Rectal smooth muscle tissue (tissue), 1 donor: ENCODE measurements around the gene SLF2.
"Not testable (repeated sequence)": the region's sequence is repeated elsewhere in the genome, so short reads cannot be mapped to it uniquely, and the experiment has no call there.

Experiments
- H3K27ac ChIP-seq: one replicate; pipeline ENCODE4 v1.7.0; 2013; ENCODE audit warnings: low read depth, low read length, inconsistent platforms
- H3K27me3 ChIP-seq: one replicate; pipeline ENCODE4 v1.7.0; 2013; ENCODE audit warnings: low read length; ENCODE audit not compliant: control insufficient read depth, insufficient read depth
- H3K36me3 ChIP-seq: one replicate; pipeline ENCODE4 v1.7.0; 2013; ENCODE audit warnings: low read length; ENCODE audit not compliant: control insufficient read depth, insufficient read depth
- H3K4me1 ChIP-seq: one replicate; pipeline ENCODE4 v1.7.0; 2013; ENCODE audit warnings: low read length; ENCODE audit not compliant: control insufficient read depth, insufficient read depth
- H3K4me3 ChIP-seq: one replicate; pipeline ENCODE4 v1.7.0; 2013; ENCODE audit warnings: low read length
- H3K9ac ChIP-seq: one replicate; pipeline ENCODE4 v1.7.0; 2013; ENCODE audit warnings: low read length

The SLF2 gene

GRCh38 chr10:100972115-100972903 lies 59.5 kb downstream of the SLF2 start:
- peaks cover 3% of the 10 kb centered on the region for H3K4me1 ChIP-seq
- H3K4me3 ChIP-seq, result no peak overlapping the region
- H3K9ac ChIP-seq, result no peak overlapping the region
- H3K27ac ChIP-seq, result no peak overlapping the region
- H3K27me3 ChIP-seq, result no peaks in the 10 kb centered on the region
- H3K36me3 ChIP-seq, result peaks cover 4% of the 10 kb centered on the region

DNA sequence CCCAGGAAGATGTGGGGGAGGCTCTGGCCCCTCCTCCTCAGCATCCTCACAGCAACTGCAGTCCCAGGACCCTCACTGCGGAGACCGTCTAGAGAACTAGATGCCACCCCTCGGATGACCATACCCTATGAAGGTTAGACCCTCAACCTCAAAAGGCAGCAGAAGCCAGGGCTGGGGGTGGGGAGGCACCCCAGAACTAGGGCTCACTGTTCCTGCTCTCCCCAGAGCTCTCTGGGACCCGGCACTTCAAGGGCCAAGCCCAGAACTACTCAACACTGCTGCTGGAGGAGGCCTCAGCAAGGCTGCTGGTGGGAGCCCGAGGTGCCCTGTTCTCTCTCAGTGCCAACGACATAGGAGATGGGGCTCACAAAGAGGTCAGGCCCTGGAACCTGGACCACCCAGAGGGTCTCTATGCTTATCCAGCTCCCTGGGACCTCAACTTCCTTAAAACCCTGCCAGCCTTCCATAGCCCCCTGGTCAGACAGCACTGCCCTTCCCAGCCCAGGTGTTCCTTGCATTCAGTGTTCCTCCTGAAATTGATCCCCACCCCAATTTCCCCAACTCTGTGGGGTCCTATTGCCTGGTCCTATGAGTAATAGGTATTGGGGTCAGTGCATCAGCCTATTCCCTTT lies 60.3 kb downstream of the SLF2 start:
- H3K27ac ChIP-seq, result no peak overlapping the region
- H3K4me1 ChIP-seq, result peaks cover 3% of the 10 kb centered on the region
- H3K27me3 ChIP-seq, result no peaks in the 10 kb centered on the region
- no peak overlapping the region for H3K9ac ChIP-seq
- peaks cover 4% of the 10 kb centered on the region for H3K36me3 ChIP-seq
- no peak overlapping the region for H3K4me3 ChIP-seq

DNA sequence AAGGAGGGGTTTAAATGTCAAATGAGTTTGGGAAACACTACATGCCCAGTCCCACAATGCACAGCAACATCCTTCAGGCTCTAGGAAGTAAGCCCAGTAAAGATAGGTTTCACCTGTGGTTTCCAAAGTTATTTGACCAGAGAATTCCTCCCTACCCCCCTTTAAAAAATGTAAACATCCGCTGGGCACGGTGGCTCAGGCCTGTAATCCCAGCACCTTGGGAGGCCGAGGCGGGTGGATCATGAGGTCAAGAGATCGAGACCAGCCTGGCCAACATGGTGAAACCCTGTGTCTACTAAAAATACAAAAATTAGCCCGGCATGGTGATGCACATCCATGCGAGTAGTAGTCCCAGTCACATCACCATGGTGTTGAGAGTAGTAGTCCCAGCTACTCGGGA lies 62.6 kb downstream of the SLF2 start:
- H3K27me3 ChIP-seq, H3K9ac ChIP-seq, H3K4me3 ChIP-seq, H3K4me1 ChIP-seq, H3K27ac ChIP-seq: not testable (repeated sequence)
- H3K36me3 ChIP-seq, result peaks cover 17% of the 10 kb centered on the region

DNA sequence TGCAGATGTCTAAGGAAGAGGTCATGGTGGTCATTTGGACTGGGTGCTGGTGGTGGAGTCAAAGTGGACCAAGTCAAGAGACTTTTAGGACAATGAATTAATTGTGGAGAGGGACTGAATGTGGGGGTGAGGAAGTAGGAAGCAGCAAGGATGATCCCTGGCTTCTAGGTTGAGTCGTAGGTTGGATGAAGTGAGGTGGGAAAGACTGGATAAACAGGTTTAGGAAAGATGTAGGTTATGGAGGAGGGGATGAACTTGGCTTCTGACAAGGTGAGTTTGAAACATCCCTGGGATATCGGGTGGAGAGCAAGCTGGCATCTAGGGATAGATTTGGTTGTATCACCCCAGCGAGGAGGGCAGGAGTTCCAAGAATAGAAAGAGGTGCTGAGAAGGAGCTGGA lies 64.1 kb downstream of the SLF2 start:
- H3K4me3 ChIP-seq, result no peak overlapping the region
- no peaks in the 10 kb centered on the region for H3K4me1 ChIP-seq
- H3K27ac ChIP-seq, result no peak overlapping the region
- no peaks in the 10 kb centered on the region for H3K27me3 ChIP-seq
- peaks cover 24% of the 10 kb centered on the region for H3K36me3 ChIP-seq
- H3K9ac ChIP-seq, result no peak overlapping the region

DNA sequence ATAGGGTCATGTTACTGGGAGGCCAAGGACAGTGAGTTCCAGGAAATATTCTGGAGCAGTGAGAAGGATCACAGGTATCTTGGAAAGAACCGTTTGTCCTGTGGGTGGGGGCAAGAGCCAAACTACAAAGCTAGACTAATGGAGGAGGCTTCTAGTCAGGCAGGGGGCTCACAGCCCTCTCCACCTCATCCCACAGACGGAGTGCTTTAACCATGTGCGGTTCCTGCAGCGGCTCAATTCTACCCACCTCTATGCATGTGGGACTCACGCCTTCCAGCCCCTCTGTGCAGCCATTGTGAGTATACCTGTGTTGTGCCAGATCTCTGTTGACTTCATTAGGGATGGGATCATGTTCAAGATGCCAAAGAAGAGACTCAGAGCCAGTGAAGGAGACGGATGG lies 64.7 kb downstream of the SLF2 start:
- Histone ChIP-seq H3K4me1 (no peaks in the 10 kb centered on the region), H3K36me3 (peaks cover 24% of the 10 kb centered on the region), H3K27me3 (no peaks in the 10 kb centered on the region), H3K9ac (no peak overlapping the region), H3K27ac (no peak overlapping the region), H3K4me3 (no peak overlapping the region)

DNA sequence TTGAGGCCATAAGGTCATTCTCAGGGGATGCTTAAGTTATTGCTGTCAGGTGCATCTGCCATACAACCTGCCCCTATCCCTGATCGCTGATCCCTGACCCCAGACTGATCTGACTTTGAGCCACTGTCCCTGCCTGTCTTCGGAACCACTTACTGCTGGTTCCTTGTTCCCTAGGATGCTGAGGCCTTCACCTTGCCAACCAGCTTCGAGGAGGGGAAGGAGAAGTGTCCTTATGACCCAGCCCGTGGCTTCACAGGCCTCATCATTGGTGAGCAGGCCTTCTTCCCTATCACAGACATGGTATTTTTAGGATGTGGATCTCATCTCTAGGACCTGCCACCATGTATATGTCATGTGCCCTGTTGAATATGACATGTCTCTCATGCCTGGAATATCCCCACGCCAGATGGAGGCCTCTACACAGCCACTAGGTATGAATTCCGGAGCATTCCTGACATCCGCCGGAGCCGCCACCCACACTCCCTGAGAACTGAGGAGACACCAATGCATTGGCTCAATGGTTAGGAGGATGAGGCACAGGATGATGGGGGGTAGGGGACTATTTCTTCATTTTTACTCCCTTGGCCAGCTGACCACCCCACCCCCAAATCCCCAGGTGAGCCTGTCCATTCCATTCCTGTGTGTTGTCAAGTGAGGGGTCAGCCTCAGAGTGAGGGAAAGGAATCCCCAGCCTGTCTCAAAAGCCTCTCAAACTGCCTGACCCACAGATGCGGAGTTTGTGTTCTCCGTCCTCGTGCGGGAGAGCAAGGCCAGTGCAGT lies 65.5 kb downstream of the SLF2 start:
- Histone ChIP-seq H3K36me3 (peaks cover 24% of the 10 kb centered on the region), H3K4me1 (no peaks in the 10 kb centered on the region), H3K9ac (no peak overlapping the region), H3K4me3 (no peak overlapping the region), H3K27me3 (no peaks in the 10 kb centered on the region), H3K27ac (no peak overlapping the region)

DNA sequence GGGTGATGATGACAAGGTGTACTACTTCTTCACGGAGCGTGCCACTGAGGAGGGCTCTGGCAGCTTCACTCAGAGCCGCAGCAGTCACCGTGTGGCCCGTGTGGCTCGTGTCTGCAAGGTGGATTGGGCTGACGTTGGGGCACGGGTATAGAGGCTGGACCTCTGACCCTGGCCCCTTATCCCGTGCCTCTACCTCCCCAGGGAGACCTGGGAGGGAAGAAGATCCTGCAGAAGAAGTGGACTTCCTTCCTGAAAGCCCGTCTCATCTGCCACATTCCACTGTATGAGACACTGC lies 66.1 kb downstream of the SLF2 start:
- Histone ChIP-seq H3K36me3 (peaks cover 24% of the 10 kb centered on the region), H3K27ac (no peak overlapping the region), H3K9ac (no peak overlapping the region), H3K4me3 (no peak overlapping the region), H3K27me3 (no peaks in the 10 kb centered on the region), H3K4me1 (no peaks in the 10 kb centered on the region)

DNA sequence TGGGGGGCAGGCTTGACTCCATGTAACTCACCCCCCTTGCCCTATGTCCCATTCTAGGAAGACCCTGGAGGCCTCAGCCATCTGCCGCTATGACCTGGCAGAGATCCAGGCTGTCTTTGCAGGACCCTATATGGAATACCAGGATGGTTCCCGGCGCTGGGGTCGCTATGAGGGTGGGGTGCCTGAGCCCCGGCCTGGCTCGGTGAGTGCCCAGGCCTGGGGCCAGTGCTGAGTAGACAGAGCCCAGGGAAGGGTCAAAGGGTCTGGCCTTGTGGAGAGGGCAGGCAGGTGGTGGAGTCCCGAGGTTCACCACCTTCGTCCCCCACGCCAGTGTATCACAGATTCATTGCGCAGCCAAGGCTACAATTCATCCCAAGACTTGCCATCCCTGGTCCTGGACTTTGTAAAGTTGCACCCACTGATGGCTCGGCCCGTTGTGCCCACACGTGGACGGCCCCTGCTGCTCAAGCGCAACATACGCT lies 67.1 kb downstream of the SLF2 start:
- H3K36me3 ChIP-seq, result peaks cover 30% of the 10 kb centered on the region

GRCh38 chr10:100980311-100980710 lies 67.5 kb downstream of the SLF2 start:
- no peak overlapping the region for H3K27ac ChIP-seq
- H3K27me3 ChIP-seq, result no peaks in the 10 kb centered on the region
- no peaks in the 10 kb centered on the region for H3K4me1 ChIP-seq
- no peak overlapping the region for H3K4me3 ChIP-seq
- peaks cover 30% of the 10 kb centered on the region for H3K36me3 ChIP-seq
- no peak overlapping the region for H3K9ac ChIP-seq

More for the DNA sequence above, 67.1 kb downstream of the SLF2 start:
- no peaks in the 10 kb centered on the region for H3K4me1 ChIP-seq
- no peak overlapping the region for H3K27ac ChIP-seq
- no peak overlapping the region for H3K4me3 ChIP-seq
- H3K27me3 ChIP-seq, result no peaks in the 10 kb centered on the region
- no peak overlapping the region for H3K9ac ChIP-seq

DNA sequence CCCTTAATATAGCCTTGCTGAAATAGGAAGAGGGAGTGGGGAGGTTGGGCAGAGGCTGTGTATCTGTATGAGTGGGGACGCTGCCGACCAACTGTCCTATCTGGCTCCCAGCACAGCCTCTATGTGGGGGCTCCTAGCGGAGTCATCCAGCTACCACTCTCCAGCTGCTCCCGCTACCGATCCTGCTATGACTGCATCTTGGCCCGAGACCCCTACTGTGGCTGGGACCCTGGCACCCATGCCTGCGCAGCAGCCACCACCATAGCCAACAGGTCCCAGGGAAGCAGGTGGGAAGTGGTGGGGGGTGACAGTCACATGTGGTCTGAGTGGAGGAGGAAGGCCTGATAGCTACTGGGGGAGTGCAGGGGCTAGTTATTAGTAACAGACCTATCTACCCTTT lies 67.9 kb downstream of the SLF2 start:
- no peak overlapping the region for H3K27ac ChIP-seq
- no peaks in the 10 kb centered on the region for H3K27me3 ChIP-seq
- H3K4me3 ChIP-seq, result no peak overlapping the region
- H3K4me1 ChIP-seq, result no peaks in the 10 kb centered on the region
- H3K36me3 ChIP-seq, result peaks cover 30% of the 10 kb centered on the region
- no peak overlapping the region for H3K9ac ChIP-seq

GRCh38 chr10:100981178-100981772 lies 68.5 kb downstream of the SLF2 start:
- Histone ChIP-seq H3K9ac (no peak overlapping the region), H3K27me3 (no peaks in the 10 kb centered on the region), H3K36me3 (peaks cover 30% of the 10 kb centered on the region), H3K4me3 (no peak overlapping the region), H3K4me1 (peaks cover under 1% of the 10 kb centered on the region), H3K27ac (no peak overlapping the region)
